GM20431 (cell line): Measurements from ENCODE around the gene PRAMEF4.
"Not testable (repeated sequence)": the region's sequence is repeated elsewhere in the genome, so short reads cannot be mapped to it uniquely, and the experiment has no call there.

Experiments used
- in situ Hi-C: fragments of 300-500 bp; cut with MseI, MboI; formaldehyde crosslinking; loops from one replicate; pipeline ENCODE4 v1.15.0; 2020; ENCODE audit warnings: low sequenced_read_pairs; ENCODE audit not compliant: unreplicated experiment

The PRAMEF4 gene

GRCh38 chr1:12886101-12886500 lies at the start of gene PRAMEF4:
PRAMEF4 (minus strand) TSS chr1:12886201; CDS start chr1:12883394, 2,807 bp downstream.
- in situ Hi-C loops: not testable (repeated sequence)

- in situ Hi-C loops: not testable (repeated sequence)
These were observed 38.4 kb upstream of the PRAMEF4 start for GRCh38 chr1:12924368-12924767.

GRCh38 chr1:12921749-12922148 lies 35.7 kb upstream of the PRAMEF4 start:
- in situ Hi-C loops: not testable (repeated sequence)

DNA sequence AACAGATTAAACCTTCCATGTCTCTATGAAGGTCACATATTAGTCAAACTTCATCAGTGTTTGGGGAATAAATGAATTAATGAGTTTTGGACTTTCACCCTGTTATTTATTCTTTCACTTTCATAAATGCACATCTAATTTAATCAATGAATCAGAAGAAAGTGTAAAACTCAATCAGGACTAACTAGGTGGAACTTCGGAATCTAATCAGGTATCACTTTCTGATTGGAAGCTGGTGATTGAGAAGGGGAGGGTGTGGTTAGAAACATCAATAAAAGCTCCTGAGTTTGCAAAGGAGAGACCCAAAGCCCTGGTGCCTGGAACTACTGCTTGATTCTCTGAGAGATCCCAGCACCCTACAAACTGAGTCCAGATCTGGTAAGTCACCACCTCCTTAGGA lies 30.3 kb upstream of the PRAMEF4 start, which contains the start of gene PRAMEF7:
Gene PRAMEF7 (plus strand): TSS at position 301 of the 400 bp plus-strand sequence. CDS start 1,083 bp downstream, outside the sequence.
- in situ Hi-C loops: not testable (repeated sequence)

DNA sequence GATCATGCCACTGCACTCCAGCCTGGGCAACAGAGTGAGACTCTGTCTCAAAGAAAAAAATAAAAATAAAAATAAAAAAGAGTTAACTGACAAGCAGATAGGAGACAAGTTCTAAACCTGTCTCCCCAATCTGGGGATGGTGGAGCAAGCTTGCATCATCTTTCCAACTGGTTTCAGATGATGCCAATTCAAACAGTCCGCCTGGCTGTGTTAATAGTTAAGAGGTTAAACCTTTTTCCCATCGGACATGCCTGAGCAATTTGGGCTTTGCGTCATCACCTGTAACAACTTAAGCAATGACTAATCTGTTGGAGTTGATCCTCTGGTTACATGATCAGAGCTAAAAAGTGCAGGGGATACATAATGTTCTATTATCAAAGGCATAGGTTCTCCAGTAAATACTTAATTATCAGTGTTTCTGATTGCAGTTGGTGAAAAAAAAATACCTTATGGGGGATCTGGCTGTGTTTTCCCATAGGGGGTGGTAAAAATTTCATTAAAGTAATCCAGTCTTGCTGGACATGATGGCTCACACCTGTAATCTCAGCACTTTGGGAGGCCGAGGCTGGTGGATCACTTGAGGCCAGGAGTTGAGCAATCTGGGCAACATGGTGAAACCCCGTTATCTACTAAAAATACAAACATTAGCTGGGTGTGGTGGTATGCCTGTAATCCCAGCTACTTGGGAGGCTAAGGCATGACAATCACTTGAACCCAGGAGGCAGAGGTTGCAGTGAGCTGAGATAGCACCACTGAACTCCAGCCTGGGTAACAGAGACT lies 18.0 kb upstream of the PRAMEF4 start:
- in situ Hi-C loops: not testable (repeated sequence)

DNA sequence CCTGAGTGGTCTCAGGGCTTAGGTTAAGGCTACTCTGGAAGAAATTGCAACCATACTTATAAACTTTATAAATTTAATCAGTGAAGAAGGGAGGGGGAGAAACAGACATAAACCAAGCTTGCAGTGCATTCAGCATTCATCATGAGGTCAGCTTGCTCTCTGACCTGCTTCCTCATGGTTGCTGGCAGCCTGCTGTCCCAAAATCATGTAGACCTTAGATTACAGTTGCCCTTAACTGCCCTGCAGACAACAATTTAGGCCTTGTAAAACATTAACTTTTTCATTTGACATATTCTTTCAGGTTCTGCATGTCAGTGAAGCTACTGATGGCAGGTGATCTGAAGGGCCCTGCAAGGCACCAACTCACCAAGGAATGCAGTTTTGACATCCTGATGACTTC lies 13.2 kb upstream of the PRAMEF4 start:
- in situ Hi-C loops: not testable (repeated sequence)

DNA sequence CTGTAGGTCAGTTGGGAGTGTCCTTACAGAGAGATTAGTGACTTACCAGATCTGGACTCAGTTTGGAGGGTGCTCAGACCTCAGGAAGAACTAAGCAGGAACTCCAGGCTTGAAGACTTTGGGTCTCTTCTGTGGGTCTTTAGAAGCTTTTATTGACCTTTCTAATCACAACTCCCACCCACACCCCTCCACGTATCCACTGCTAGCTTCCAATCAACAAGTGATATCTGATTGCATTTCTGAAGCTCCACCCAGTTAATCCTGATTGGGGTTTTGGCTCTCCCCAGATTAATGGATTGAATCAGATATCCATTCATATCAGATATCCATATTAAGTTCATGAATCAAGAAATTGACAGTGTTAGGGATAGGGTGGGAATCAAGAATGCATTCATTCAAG lies 12.2 kb upstream of the PRAMEF4 start, which contains the start of gene PRAMEF10:
Gene PRAMEF10 (minus strand): TSS at position 101 of the 400 bp plus-strand sequence. CDS start 2,423 bp downstream, outside the sequence.
- in situ Hi-C loops: not testable (repeated sequence)

- in situ Hi-C loops: not testable (repeated sequence)
These were observed 7.5 kb downstream of the PRAMEF4 start for GRCh38 chr1:12878453-12878852.

- in situ Hi-C loops: not testable (repeated sequence)
These were observed 22.7 kb downstream of the PRAMEF4 start for GRCh38 chr1:12863131-12863880.

GRCh38 chr1:12856786-12857185 lies 29.2 kb downstream of the PRAMEF4 start, which contains the start of gene PRAMEF2:
PRAMEF2 (plus strand) TSS chr1:12857086; CDS start chr1:12859010, 1,924 bp downstream.
- in situ Hi-C loops: not testable (repeated sequence)

DNA sequence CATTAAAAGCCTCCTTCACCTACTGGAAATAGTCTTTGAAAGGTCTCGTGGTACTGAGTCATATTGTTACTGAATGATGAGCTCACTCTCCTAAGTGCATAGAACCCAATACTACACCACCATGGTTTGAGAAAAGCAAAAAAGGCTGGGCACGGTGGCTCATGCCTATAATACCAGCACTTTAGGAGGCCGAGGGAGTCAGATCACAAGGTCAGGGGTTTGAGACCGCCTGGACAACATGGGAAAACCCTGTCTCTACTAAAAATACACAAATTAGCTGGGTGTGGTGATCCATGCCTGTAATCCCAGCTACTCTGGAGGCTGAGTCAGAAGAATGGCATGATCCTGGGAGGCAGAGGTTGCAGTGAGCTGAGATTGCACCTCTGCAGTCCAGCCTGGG lies 34.2 kb downstream of the PRAMEF4 start:
- in situ Hi-C loops: no loop called here

DNA sequence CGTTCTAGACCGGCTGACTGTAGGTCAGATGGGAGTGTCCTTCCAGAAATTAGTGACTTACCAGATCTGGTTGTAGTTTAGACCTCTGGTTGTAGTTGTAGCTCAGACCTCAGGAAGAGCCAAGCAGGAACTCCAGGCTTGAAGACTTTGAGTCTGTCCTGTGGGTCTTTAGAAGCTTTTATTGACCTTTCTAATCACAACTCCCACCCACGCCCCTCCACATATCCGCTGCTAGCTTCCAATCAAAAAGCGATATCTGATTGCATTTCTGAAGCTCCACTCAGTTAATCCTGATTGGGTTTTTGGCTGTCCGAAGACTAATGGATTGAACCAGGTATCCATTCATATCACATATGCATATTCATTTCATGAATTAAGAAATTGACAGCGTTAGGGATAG lies 37.4 kb downstream of the PRAMEF4 start, which contains the start of gene HNRNPCL1:
Gene HNRNPCL1 (minus strand): TSS at position 101 of the 400 bp plus-strand sequence. CDS start 431 bp downstream, outside the sequence.
- in situ Hi-C loops: not testable (repeated sequence)

DNA sequence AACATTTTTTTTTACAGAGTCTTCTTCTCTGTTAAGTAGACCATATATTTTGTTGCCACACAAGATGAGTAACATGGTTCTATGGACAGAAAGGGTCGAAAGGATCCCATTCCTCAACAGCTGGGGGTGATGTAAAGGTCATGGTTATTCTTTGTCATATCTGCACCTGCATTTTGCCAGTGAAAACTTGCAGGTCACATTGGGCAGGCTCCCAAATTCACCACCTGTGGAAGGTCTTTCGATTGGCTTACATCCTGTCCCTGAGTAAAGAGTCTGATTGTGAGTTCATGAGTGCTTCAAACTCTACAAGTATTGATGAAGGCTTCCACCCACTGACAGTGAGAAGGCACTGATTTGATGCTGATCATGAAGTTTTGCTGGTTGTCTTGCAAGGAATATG lies 52.8 kb downstream of the PRAMEF4 start:
- in situ Hi-C loops: not testable (repeated sequence)

DNA sequence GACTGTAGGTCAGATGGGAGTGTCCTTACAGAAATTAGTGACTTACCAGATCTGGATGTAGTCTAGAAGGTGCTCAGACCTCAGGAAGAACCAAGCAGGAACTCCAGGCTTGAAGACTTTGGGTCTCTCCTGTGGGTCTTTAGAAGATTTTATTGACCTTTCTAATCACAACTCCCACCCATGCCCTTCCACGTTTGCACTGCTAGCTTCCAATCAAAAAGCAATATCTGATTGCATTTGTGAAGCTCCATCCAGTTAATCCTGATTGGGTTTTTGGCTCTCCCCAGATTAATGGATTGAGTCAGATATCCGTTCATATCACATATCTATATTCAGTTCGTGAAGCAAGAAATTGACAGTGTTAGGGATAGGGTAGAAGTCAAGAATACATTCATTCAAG lies 54.7 kb downstream of the PRAMEF4 start, which contains the start of gene PRAMEF11:
Gene PRAMEF11 (minus strand): TSS at position 101 of the 400 bp plus-strand sequence. CDS start 2,621 bp downstream, outside the sequence.
- in situ Hi-C loops: not testable (repeated sequence)
